Endodermal cell (in vitro differentiated cells): ENCODE results near the gene ATAD2B. TPM values are rescaled to one million over a fixed set of nuclear protein-coding genes. Genes with fewer than 3 reads are reported as not detected.
A peak's percentile ranks its signal among the peaks of the same experiment; 100 is the strongest.

Experiments
- DNase-seq: peaks from one replicate; pipeline ENCODE4 v3.0.0-alpha.2; 2017
- H3K27ac ChIP-seq: 2 replicates; pipeline ENCODE4 v1.5.1; 2013; ENCODE audit warnings: mild to moderate bottlenecking, low read depth, low read length, moderate library complexity
- H3K27me3 ChIP-seq: 2 replicates; pipeline ENCODE4 v1.6.1; 2013; ENCODE audit warnings: mild to moderate bottlenecking, low read length, moderate library complexity; ENCODE audit not compliant: insufficient read depth, control insufficient read depth, poor library complexity, severe bottlenecking
- H3K36me3 ChIP-seq: 2 replicates; pipeline ENCODE4 v1.7.0; 2013; ENCODE audit warnings: mild to moderate bottlenecking, low read length, moderate library complexity; ENCODE audit not compliant: control insufficient read depth, insufficient read depth
- H3K4me1 ChIP-seq: one replicate; pipeline ENCODE4 v1.7.0; 2013; ENCODE audit warnings: low read length; ENCODE audit not compliant: control insufficient read depth, insufficient read depth
- H3K4me3 ChIP-seq: 2 replicates; pipeline ENCODE4 v1.5.1; 2013; ENCODE audit warnings: mild to moderate bottlenecking, low read length, moderate library complexity
- H3K9ac ChIP-seq: 2 replicates; pipeline ENCODE4 v1.6.1; 2013; ENCODE audit warnings: mild to moderate bottlenecking, low read length, moderate library complexity; ENCODE audit not compliant: poor library complexity, severe bottlenecking; ENCODE audit errors: extremely low read depth
- H3K9me3 ChIP-seq: 2 replicates; pipeline ENCODE4 v1.6.1; 2013; ENCODE audit warnings: mild to moderate bottlenecking, low read length, moderate library complexity; ENCODE audit not compliant: control insufficient read depth
- H3K27ac Mint-ChIP-seq: 2 replicates; pipeline ENCODE4 v1.8.0; 2020; ENCODE audit warnings: mixed read lengths
- H3K27me3 Mint-ChIP-seq: 2 replicates; pipeline ENCODE4 v1.8.0; 2021; ENCODE audit warnings: mild to moderate bottlenecking, mixed read lengths; ENCODE audit not compliant: insufficient read depth
- H3K36me3 Mint-ChIP-seq: 2 replicates; pipeline ENCODE4 v1.8.0; 2020; ENCODE audit warnings: low read depth, mixed read lengths
- H3K4me1 Mint-ChIP-seq: 2 replicates; pipeline ENCODE4 v1.8.0; 2020; ENCODE audit warnings: mixed read lengths
- H3K4me3 Mint-ChIP-seq: 2 replicates; pipeline ENCODE4 v1.8.0; 2020; ENCODE audit warnings: mild to moderate bottlenecking, moderate library complexity, mixed read lengths
- H3K9me3 Mint-ChIP-seq: 2 replicates; pipeline ENCODE4 v1.8.0; 2020; ENCODE audit warnings: mild to moderate bottlenecking, mixed read lengths
- WGBS, 2 experiments: methylation state at CpG; one replicate each; pipeline versions ENCODE4 v1.1.5 to v1.1.7; 2013; ENCODE audit warnings: missing lambda C conversion rate in 2 of 2, mixed read lengths in 1 of 2; ENCODE audit not compliant: insufficient coverage in 1 of 2, insufficient read length in 1 of 2; 5-methylcytosine and 5-hydroxymethylcytosine counted together
- total RNA-seq, 2 donors: library from RNA; stranded (reverse); fragmentation: NEBNext Ultra II Directional in 1 of 2; extraction: Animal tissue kit (Norgen Biotek cat#: 25700) in 1 of 2; gene quantifications; 2 replicates in 1 of 2; 3 replicates in 1 of 2; pipeline ENCODE4 v1.2.1, GENCODE V29; 2021
- TF ChIP-seq, protein P1 (sequence below): fragments of 200-600 bp; sonication (generic); conservative IDR thresholded peaks from 2 replicates; pipeline ENCODE4 v1.5.0; 2021; ENCODE audit warnings: antibody characterized with exemption, mild to moderate bottlenecking

Gene ATAD2B
- total RNA-seq, 2 donors from 2014 or later = 18.6 to 20.7 TPM

DNA sequence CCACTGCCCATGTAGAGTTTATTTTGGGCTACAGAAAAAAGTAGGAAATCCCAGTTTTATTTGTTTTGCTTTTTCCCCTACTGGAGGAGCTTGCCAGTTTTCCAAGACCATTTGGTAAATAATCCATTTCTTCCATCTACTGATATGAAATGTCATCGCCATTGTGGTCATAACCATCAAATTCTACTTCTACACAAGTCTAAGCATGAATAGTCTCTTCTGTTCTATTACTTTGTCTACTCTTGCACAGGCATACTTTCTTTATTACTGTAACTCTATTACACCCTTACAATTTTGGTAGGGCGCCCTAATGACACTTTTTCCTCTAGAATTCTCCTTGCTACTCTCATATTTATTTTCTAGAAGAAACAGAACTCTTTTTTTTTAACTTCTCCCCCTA, 120.7 kb downstream of the ATAD2B start:
- H3K9me3 ChIP-seq = no peaks in the 10 kb centered on the region
- no peak overlapping the region for H3K27ac ChIP-seq
- H3K4me3 ChIP-seq = no peak overlapping the region
- no peak overlapping the region for H3K4me3 Mint-ChIP-seq
- no peaks in the 10 kb centered on the region for H3K4me1 ChIP-seq
- no peaks in the 10 kb centered on the region for H3K27me3 ChIP-seq
- no peak for DNase-seq
- peaks cover 24% of the 10 kb centered on the region for H3K36me3 ChIP-seq
- no peak overlapping the region for H3K27ac Mint-ChIP-seq
- TF ChIP-seq, protein P1, sequence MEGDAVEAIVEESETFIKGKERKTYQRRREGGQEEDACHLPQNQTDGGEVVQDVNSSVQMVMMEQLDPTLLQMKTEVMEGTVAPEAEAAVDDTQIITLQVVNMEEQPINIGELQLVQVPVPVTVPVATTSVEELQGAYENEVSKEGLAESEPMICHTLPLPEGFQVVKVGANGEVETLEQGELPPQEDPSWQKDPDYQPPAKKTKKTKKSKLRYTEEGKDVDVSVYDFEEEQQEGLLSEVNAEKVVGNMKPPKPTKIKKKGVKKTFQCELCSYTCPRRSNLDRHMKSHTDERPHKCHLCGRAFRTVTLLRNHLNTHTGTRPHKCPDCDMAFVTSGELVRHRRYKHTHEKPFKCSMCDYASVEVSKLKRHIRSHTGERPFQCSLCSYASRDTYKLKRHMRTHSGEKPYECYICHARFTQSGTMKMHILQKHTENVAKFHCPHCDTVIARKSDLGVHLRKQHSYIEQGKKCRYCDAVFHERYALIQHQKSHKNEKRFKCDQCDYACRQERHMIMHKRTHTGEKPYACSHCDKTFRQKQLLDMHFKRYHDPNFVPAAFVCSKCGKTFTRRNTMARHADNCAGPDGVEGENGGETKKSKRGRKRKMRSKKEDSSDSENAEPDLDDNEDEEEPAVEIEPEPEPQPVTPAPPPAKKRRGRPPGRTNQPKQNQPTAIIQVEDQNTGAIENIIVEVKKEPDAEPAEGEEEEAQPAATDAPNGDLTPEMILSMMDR = no peak
- no peaks in the 10 kb centered on the region for H3K27me3 Mint-ChIP-seq
- peaks cover 2% of the 10 kb centered on the region for H3K4me1 Mint-ChIP-seq
- H3K36me3 Mint-ChIP-seq = no peaks in the 10 kb centered on the region
- no peak overlapping the region for H3K9ac ChIP-seq
- H3K9me3 Mint-ChIP-seq = no peaks in the 10 kb centered on the region
- WGBS, 2 experiments = 90 to 92% methylated on average over 1 of the region's 2 CpGs

DNA sequence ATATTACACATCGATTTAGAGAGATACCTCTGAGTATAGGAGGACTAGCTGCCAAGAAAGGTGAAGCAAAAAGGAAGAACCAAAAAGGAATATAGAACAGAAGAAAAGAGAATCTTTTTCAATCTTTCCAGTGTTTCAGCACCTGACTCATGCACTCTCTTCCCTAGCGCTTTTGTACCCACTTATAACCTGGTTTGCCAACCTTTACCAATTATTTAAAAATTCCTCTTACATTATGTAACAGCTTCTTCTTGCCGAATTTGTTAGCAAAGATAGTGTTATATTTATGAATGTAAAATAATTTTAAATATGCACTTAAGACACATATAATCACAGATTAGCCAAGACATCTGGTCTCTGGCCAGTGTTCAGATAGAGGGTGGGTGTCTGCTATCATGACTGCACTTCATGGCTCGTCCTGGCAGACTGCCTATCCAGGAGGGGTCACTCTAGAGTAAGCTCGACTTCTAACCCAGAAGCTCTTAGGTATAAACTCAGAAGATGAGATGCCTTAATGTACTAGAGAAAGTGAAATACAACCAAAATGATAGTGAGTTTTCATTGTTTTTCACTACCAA, 122.9 kb downstream of the ATAD2B start:
- no peak overlapping the region for H3K4me3 ChIP-seq
- no peaks in the 10 kb centered on the region for H3K4me1 Mint-ChIP-seq
- H3K36me3 ChIP-seq = peaks cover 12% of the 10 kb centered on the region
- H3K36me3 Mint-ChIP-seq = no peaks in the 10 kb centered on the region
- H3K9me3 ChIP-seq = no peaks in the 10 kb centered on the region
- H3K4me1 ChIP-seq = no peaks in the 10 kb centered on the region
- no peaks in the 10 kb centered on the region for H3K9me3 Mint-ChIP-seq
- H3K27ac Mint-ChIP-seq = no peak overlapping the region
- peak; percentile 73 for DNase-seq
- no peaks in the 10 kb centered on the region for H3K27me3 Mint-ChIP-seq
- no peak overlapping the region for H3K9ac ChIP-seq
- WGBS, 2 experiments = 83 to 100% methylated on average over 1 to 4 of the region's 5 CpGs
- H3K4me3 Mint-ChIP-seq = no peak overlapping the region
- TF ChIP-seq, protein P1 = peak; percentile 80
- no peaks in the 10 kb centered on the region for H3K27me3 ChIP-seq
- no peak overlapping the region for H3K27ac ChIP-seq

DNA sequence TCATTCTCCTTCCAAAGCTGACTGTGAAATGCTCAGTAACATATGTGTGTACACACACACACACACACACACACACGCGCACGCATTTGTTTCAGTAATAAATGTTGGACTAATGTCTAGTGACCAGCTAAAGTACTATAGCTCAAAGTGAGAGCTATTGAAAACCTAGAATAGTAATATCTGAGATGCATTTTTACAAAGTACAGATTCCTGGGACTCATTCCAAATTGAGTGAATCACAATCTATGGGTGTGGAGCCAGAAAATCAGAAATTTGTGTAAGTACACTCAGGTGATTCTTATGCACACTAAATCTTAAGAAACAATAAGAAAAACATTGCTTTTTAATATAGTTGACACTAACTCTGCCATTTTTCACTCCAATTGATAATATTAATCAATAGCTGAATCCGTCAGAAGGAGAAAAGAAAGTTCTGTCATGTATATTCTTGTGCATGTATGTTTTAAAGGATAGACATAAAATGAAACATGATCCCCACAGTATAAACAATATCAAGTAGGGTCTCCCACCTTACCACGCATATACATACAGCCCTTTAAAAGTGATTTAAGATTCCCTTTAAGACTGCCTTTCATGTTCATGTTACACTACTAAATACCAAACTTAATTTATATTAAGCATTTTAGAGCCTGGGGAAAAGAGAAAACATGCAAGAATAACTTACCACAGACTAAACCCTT, 123.5 kb downstream of the ATAD2B start:
- Histone ChIP-seq H3K9ac (no peak overlapping the region), H3K4me3 (no peak overlapping the region), H3K27ac (no peak overlapping the region), H3K9me3 (no peaks in the 10 kb centered on the region), H3K4me1 (no peaks in the 10 kb centered on the region), H3K36me3 (peaks cover 6% of the 10 kb centered on the region), H3K27me3 (no peaks in the 10 kb centered on the region)
- WGBS, 2 experiments = 92 to 100% methylated on average over 1 to 2 of the region's 5 CpGs
- no peaks in the 10 kb centered on the region for H3K9me3 Mint-ChIP-seq
- H3K27ac Mint-ChIP-seq = no peak overlapping the region
- H3K27me3 Mint-ChIP-seq = no peaks in the 10 kb centered on the region
- no peaks in the 10 kb centered on the region for H3K4me1 Mint-ChIP-seq
- H3K36me3 Mint-ChIP-seq = no peaks in the 10 kb centered on the region
- H3K4me3 Mint-ChIP-seq = no peak overlapping the region
- TF ChIP-seq, protein P1 = no peak
- DNase-seq = no peak
